ENCODE data around the gene CRABP2. TPM values are rescaled to one million over a fixed set of nuclear protein-coding genes. Genes with fewer than 3 reads are reported as not detected.

Gene CRABP2
- total RNA-seq, 1 donor from 2014 or later: 29.5 TPM

- no peak for DNase-seq (ENCODE audit: low read depth)
- no peak overlapping the region for H3K4me3 ChIP-seq (ENCODE audit: low read depth, low read length)
- no peaks in the 10 kb centered on the region for H3K36me3 ChIP-seq (ENCODE audit: control insufficient read depth, insufficient read depth, low read length)
- H3K27me3 ChIP-seq (ENCODE audit: control insufficient read depth, insufficient read depth, low read length): no peaks in the 10 kb centered on the region
- TF ChIP-seq CTCF (IDR thresholded peaks at IDR 0.05; ENCODE audit: insufficient read depth, low read length, poor library complexity, severe bottlenecking): no peak
These were observed 14.7 kb downstream of the CRABP2 start for GRCh38 chr1:156690675-156691036.

- no peak for TF ChIP-seq CTCF (IDR thresholded peaks at IDR 0.05; ENCODE audit: insufficient read depth, low read length, poor library complexity, severe bottlenecking)
- peak overlapping the region; percentile 21 for H3K4me3 ChIP-seq (ENCODE audit: low read depth, low read length)
- no peaks in the 10 kb centered on the region for H3K27me3 ChIP-seq (ENCODE audit: control insufficient read depth, insufficient read depth, low read length)
- H3K36me3 ChIP-seq (ENCODE audit: control insufficient read depth, insufficient read depth, low read length): no peaks in the 10 kb centered on the region
- DNase-seq (ENCODE audit: low read depth): no peak
These were observed 15.3 kb downstream of the CRABP2 start for GRCh38 chr1:156689953-156690674.

DNA sequence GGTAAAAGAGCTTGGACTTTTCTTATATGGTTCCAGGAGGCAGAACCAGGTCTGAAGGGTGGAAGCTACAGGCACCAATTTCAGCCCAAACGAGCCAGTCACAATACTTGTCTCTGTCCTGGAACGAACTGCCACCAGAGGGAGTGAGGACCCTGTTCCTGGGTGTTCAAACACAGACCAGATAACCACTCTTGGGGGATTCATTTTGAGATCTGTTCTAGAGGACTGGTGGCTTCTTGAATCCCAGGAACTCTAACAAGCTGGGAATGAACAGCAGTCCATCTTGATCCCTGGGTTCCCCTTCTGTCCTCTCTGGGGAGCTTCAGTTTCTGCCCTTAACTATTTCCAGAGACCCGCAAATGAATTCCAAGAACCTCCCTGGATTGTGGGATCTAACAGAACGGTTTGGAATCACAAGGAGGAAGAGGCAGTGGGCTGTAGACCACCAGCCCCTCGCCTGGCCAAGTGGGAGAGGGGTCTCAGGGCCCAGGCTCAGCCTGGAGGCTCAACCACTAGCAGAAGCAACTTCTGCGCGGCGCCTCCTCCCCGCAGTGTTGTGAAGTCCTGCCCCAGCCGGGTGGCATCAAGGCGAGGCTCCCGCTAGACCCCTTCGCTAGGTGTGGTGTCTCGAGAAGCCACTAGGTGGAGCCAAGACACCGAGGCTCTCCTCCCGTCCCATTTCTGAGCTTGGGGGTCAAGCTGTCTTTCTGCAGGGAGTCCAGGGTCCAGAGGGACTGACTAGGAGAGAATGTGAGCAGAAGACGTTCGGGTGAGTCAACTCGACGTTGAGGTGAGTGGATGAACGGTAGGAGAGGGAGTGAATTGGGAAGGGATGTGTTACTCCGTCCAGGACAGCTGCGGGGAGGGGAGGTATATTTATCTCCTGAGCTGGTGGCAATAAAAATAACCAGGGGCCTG is 16.1 kb downstream of the CRABP2 start:
- DNase-seq (ENCODE audit: low read depth): peak; percentile 63
- peak; percentile 94 for TF ChIP-seq CTCF (IDR thresholded peaks at IDR 0.05; ENCODE audit: insufficient read depth, low read length, poor library complexity, severe bottlenecking)
- no peaks in the 10 kb centered on the region for H3K27me3 ChIP-seq (ENCODE audit: control insufficient read depth, insufficient read depth, low read length)
- no peaks in the 10 kb centered on the region for H3K36me3 ChIP-seq (ENCODE audit: control insufficient read depth, insufficient read depth, low read length)
- peak overlapping the region; percentile 21 for H3K4me3 ChIP-seq (ENCODE audit: low read depth, low read length)

GRCh38 chr1:156684227-156684782 is 21.1 kb downstream of the CRABP2 start:
- no peak for DNase-seq (ENCODE audit: low read depth)
- no peak for TF ChIP-seq CTCF (IDR thresholded peaks at IDR 0.05; ENCODE audit: insufficient read depth, low read length, poor library complexity, severe bottlenecking)
- peaks cover 2% of the 10 kb centered on the region for H3K27me3 ChIP-seq (ENCODE audit: control insufficient read depth, insufficient read depth, low read length)

GRCh38 chr1:156682166-156682890 is 23.1 kb downstream of the CRABP2 start:
- no peak for DNase-seq (ENCODE audit: low read depth)
- no peaks in the 10 kb centered on the region for H3K36me3 ChIP-seq (ENCODE audit: control insufficient read depth, insufficient read depth, low read length)
- H3K27me3 ChIP-seq (ENCODE audit: control insufficient read depth, insufficient read depth, low read length): peaks cover 2% of the 10 kb centered on the region
- peak; percentile 27 for TF ChIP-seq CTCF (IDR thresholded peaks at IDR 0.05; ENCODE audit: insufficient read depth, low read length, poor library complexity, severe bottlenecking)
- no peak overlapping the region for H3K4me3 ChIP-seq (ENCODE audit: low read depth, low read length)

More at GRCh38 chr1:156684227-156684782, 21.1 kb downstream of the CRABP2 start:
- Histone ChIP-seq H3K4me3 (ENCODE audit: low read depth, low read length) (no peak overlapping the region), H3K36me3 (ENCODE audit: control insufficient read depth, insufficient read depth, low read length) (no peaks in the 10 kb centered on the region)
